ENCODE results near the gene PDK1.

- TF ChIP-seq POLR2AphosphoS5 (IDR thresholded peaks at IDR 0.05; ENCODE audit: low read depth) = no peak
- TF ChIP-seq CTCF (conservative IDR thresholded peaks at IDR 0.05; ENCODE audit: low read depth in 2 of 2) = no peak
- TF ChIP-seq ZNF462 (CRISPR knock-in tag; IDR thresholded peaks at IDR 0.05) = no peak
- TF ChIP-seq EZH2 (IDR thresholded peaks at IDR 0.05; ENCODE audit: low read depth, unreplicated experiment) = no peak
- TF ChIP-seq ETS1 (IDR thresholded peaks at IDR 0.05) = no peak
- TF ChIP-seq EZH2phosphoT487 (IDR thresholded peaks at IDR 0.05; ENCODE audit: unreplicated experiment) = no peak
- no peak for TF ChIP-seq REST (IDR thresholded peaks at IDR 0.05; ENCODE audit: unreplicated experiment)
- TF ChIP-seq STAT1 (IDR thresholded peaks at IDR 0.05; ENCODE audit: unreplicated experiment) = no peak
- TF ChIP-seq CREB1 (CRISPR knock-in tag; IDR thresholded peaks at IDR 0.05; ENCODE audit: low read depth) = no peak
- no peak for TF ChIP-seq JUNB (IDR thresholded peaks at IDR 0.05; ENCODE audit: unreplicated experiment)
- TF ChIP-seq NANOG (IDR thresholded peaks at IDR 0.05; ENCODE audit: borderline replicate concordance) = no peak
These were observed 22.2 kb downstream of the PDK1 start for GRCh38 chr2:172578054-172578453.
